Measurements from ENCODE around the gene USE1.
A peak's percentile ranks its signal among the peaks of the same experiment; 100 is the strongest.

USE1 gene

GRCh38 chr19:17211547-17212446, 3.4 kb upstream of the USE1 start:
- DNase-seq (ENCODE audit: low read depth) = no peak
- in situ Hi-C loops (cut with HindIII; ENCODE audit: low sequenced_read_pairs) = no loop called here
- TF ChIP-seq CTCF (IDR thresholded peaks at IDR 0.05; ENCODE audit: low read depth, low read length, missing control alignments) = no peak
- H3K4me3 ChIP-seq (ENCODE audit: low read depth, low read length) = no peak overlapping the region

GRCh38 chr19:17213334-17213733, 1.8 kb upstream of the USE1 start:
- in situ Hi-C loops (cut with HindIII; ENCODE audit: low sequenced_read_pairs) = no loop called here
- no peak for TF ChIP-seq CTCF (IDR thresholded peaks at IDR 0.05; ENCODE audit: low read depth, low read length, missing control alignments)
- no peak for DNase-seq (ENCODE audit: low read depth)
- H3K4me3 ChIP-seq (ENCODE audit: low read depth, low read length) = no peak overlapping the region

GRCh38 chr19:17214508-17215126, 540 bp upstream of the USE1 start:
- in situ Hi-C loops (cut with HindIII; ENCODE audit: low sequenced_read_pairs) = no loop called here
- no peak for DNase-seq (ENCODE audit: low read depth)
- H3K4me3 ChIP-seq (ENCODE audit: low read depth, low read length) = peak overlapping the region; percentile 62
- TF ChIP-seq CTCF (IDR thresholded peaks at IDR 0.05; ENCODE audit: low read depth, low read length, missing control alignments) = no peak

- TF ChIP-seq CTCF (IDR thresholded peaks at IDR 0.05; ENCODE audit: low read depth, low read length, missing control alignments) = no peak
- H3K4me3 ChIP-seq (ENCODE audit: low read depth, low read length) = peak overlapping the region; percentile 62
- in situ Hi-C loops (cut with HindIII; ENCODE audit: low sequenced_read_pairs) = no loop called here
- DNase-seq (ENCODE audit: low read depth) = no peak
Measured at GRCh38 chr19:17216058-17216670, 1.0 kb downstream of the USE1 start.

GRCh38 chr19:17219286-17219685, 4.1 kb downstream of the USE1 start:
- TF ChIP-seq CTCF (IDR thresholded peaks at IDR 0.05; ENCODE audit: low read depth, low read length, missing control alignments) = no peak
- no peak overlapping the region for H3K4me3 ChIP-seq (ENCODE audit: low read depth, low read length)
- DNase-seq (ENCODE audit: low read depth) = no peak
- in situ Hi-C loops (cut with HindIII; ENCODE audit: low sequenced_read_pairs) = no loop called here

- H3K4me3 ChIP-seq (ENCODE audit: low read depth, low read length) = no peak overlapping the region
- in situ Hi-C loops (cut with HindIII; ENCODE audit: low sequenced_read_pairs) = no loop called here
- no peak for TF ChIP-seq CTCF (IDR thresholded peaks at IDR 0.05; ENCODE audit: low read depth, low read length, missing control alignments)
- DNase-seq (ENCODE audit: low read depth) = peak; percentile 43
Measured at GRCh38 chr19:17220207-17220758, 5.1 kb downstream of the USE1 start.

Data from astrocyte of the cerebellum (primary cell).